ENCODE measurements around the gene RCCD1.

The RCCD1 gene

GRCh38 chr15:90945091-90945490, 9.6 kb upstream of the RCCD1 start:
- no peak for DNase-seq

- DNase-seq = no peak
These were observed 8.1 kb upstream of the RCCD1 start for GRCh38 chr15:90946538-90946937.

- no peak for DNase-seq
These were observed 7.6 kb upstream of the RCCD1 start for GRCh38 chr15:90946941-90947576.

GRCh38 chr15:90947577-90948357, 6.9 kb upstream of the RCCD1 start:
- DNase-seq = no peak

- no peak for DNase-seq
These were observed 6.2 kb upstream of the RCCD1 start for GRCh38 chr15:90948506-90948905.

- DNase-seq = no peak
These were observed 4.6 kb upstream of the RCCD1 start for GRCh38 chr15:90949979-90950675.

- no peak for DNase-seq
These were observed 4.0 kb upstream of the RCCD1 start for GRCh38 chr15:90950676-90951075.

GRCh38 chr15:90952901-90953677, 1.6 kb upstream of the RCCD1 start:
- DNase-seq = no peak

GRCh38 chr15:90953947-90954711, 555 bp upstream of the RCCD1 start:
- DNase-seq = no peak

- no peak for DNase-seq
These were observed 1.1 kb downstream of the RCCD1 start for GRCh38 chr15:90955624-90956273.

GRCh38 chr15:90956274-90957030, 1.8 kb downstream of the RCCD1 start:
- DNase-seq = peak; percentile 68 to 71

GRCh38 chr15:90957031-90957790, 2.5 kb downstream of the RCCD1 start:
- no peak for DNase-seq

GRCh38 chr15:90957791-90958190, 3.1 kb downstream of the RCCD1 start:
- DNase-seq = no peak

- no peak for DNase-seq
These were observed 4.4 kb downstream of the RCCD1 start for GRCh38 chr15:90959028-90959595.

- DNase-seq = no peak
These were observed 5.2 kb downstream of the RCCD1 start for GRCh38 chr15:90959894-90960293.

GRCh38 chr15:90960298-90961091, 5.8 kb downstream of the RCCD1 start:
- no peak for DNase-seq

- DNase-seq = no peak
These were observed 7.3 kb downstream of the RCCD1 start for GRCh38 chr15:90962021-90962420.

GRCh38 chr15:90966262-90966661, 11.6 kb downstream of the RCCD1 start:
- no peak for DNase-seq

- no peak for DNase-seq
These were observed 12.5 kb downstream of the RCCD1 start for GRCh38 chr15:90967206-90967605.

All from CD4-positive, alpha-beta T cell treated with Interferon alpha-2 for 1 hour (primary cell).